ENCODE results near the gene NSD2. TPM values are rescaled to one million over a fixed set of nuclear protein-coding genes. Genes with fewer than 3 reads are reported as not detected.
A peak's percentile ranks its signal among the peaks of the same experiment; 100 is the strongest.

The NSD2 gene
- total RNA-seq, 6 experiments from 2014 or later, result 65.2 to 121 (median 109) TPM

DNA sequence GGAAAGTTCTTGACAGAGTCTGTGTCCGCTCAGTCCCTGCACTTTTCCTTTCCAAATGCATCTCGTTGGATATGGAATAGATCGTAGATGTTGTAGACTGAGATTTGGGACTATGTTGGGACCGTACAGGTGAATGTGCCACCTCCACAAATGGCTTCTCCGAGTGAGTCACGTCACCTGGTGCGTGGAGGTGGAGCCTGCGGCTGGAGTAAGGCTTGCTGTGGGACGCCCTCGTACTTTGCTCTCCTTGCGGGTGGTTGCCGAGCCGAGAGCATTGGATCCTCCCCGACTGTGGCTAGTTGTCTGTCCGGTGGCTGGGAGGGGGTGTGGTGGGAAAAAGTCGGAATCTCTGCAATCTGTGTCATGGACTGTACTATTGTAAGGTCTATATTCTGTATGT, 77.0 kb downstream of the NSD2 start:
- no peak for DNase-seq
- Mint-ChIP-seq H3K36me3 (ENCODE audit: low read depth) (peaks cover 10% of the 10 kb centered on the region; the same call in 1 of the 2 replicates), H3K4me1 (ENCODE audit: low read depth) (no peaks in the 10 kb centered on the region), H3K27ac (no peak overlapping the region), H3K27me3 (ENCODE audit: insufficient read depth) (no peaks in the 10 kb centered on the region), H3K9me3 (no peaks in the 10 kb centered on the region), H3K4me3 (no peak overlapping the region)
- no peak for TF ChIP-seq CTCF (IDR thresholded peaks at IDR 0.05)

DNA sequence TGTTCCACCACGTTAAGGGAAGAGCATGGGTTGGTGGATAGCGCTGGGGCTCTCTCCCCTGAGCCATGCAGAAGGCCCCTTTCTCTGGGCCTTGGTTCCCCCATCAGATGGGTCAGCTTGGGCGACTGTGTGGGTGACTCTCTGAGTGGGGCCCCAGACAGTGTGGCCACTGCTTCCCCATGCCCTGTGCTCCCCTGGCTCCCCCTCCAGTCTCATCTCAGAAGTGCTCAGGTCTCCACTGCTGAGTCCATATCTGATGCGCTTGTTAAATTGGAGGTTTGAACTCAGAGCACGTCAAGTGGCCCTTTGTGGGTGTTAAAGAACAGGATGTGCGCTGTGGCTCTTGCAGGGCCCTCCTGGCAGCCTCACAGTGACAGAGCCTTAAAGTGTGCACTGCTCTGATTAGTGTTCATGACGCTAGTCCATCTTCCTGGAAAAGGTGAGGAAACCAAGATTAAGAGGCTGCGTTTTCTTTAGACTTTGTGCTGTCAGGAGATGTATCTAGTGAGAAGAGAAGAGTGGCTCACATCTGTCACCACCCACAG, 77.8 kb downstream of the NSD2 start:
- DNase-seq, result no peak
- Mint-ChIP-seq H3K27ac (no peak overlapping the region), H3K27me3 (ENCODE audit: insufficient read depth) (no peaks in the 10 kb centered on the region), H3K9me3 (no peaks in the 10 kb centered on the region), H3K36me3 (ENCODE audit: low read depth) (peaks cover 6% of the 10 kb centered on the region; the same call in 1 of the 2 replicates), H3K4me1 (ENCODE audit: low read depth) (no peaks in the 10 kb centered on the region), H3K4me3 (no peak overlapping the region)
- TF ChIP-seq CTCF (IDR thresholded peaks at IDR 0.05), result 0 out of 2 replicates have a peak, but pooled peaks have one; percentile 8

GRCh38 chr4:1950369-1950768, 79.2 kb downstream of the NSD2 start:
- Mint-ChIP-seq H3K36me3 (ENCODE audit: low read depth) (no peaks in the 10 kb centered on the region; the same call in 1 of the 2 replicates), H3K9me3 (no peaks in the 10 kb centered on the region), H3K27ac (no peak overlapping the region), H3K27me3 (ENCODE audit: insufficient read depth) (peaks cover 3% of the 10 kb centered on the region), H3K4me1 (ENCODE audit: low read depth) (no peaks in the 10 kb centered on the region), H3K4me3 (no peak overlapping the region)
- DNase-seq, result no peak
- no peak for TF ChIP-seq CTCF (IDR thresholded peaks at IDR 0.05)

GRCh38 chr4:1952058-1952700, 81.0 kb downstream of the NSD2 start:
- no peak overlapping the region for H3K27ac Mint-ChIP-seq
- no peaks in the 10 kb centered on the region for H3K4me1 Mint-ChIP-seq (ENCODE audit: low read depth)
- H3K4me3 Mint-ChIP-seq, result no peak overlapping the region
- TF ChIP-seq CTCF (IDR thresholded peaks at IDR 0.05), result no peak
- H3K9me3 Mint-ChIP-seq, result no peaks in the 10 kb centered on the region
- peaks cover 3% of the 10 kb centered on the region for H3K27me3 Mint-ChIP-seq (ENCODE audit: insufficient read depth)
- peaks cover 4% of the 10 kb centered on the region; the same call in 1 of the 2 replicates for H3K36me3 Mint-ChIP-seq (ENCODE audit: low read depth)
- DNase-seq, result no peak

DNA sequence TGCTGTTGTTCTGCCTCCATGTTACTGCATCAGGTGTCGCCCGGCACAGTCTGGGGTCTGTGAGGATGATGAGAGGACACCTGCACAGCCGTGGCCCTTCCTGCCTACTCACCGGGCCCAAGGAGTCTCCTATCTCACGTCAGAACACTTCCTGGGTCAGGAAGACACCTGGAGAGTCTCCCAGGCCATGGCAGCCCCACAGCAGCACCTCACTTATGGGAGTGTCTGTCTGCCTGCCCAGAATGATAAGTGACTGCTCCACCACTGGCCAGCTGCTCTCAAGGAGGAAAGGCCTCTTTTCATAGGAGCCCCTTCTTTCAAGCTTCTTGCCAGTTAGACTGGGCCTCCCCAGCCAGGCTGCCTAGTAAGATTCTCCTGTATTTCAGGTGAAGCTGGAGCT, 81.5 kb downstream of the NSD2 start:
- no peak overlapping the region for H3K4me3 Mint-ChIP-seq
- no peaks in the 10 kb centered on the region for H3K4me1 Mint-ChIP-seq (ENCODE audit: low read depth)
- no peak for DNase-seq
- no peaks in the 10 kb centered on the region for H3K9me3 Mint-ChIP-seq
- no peak overlapping the region for H3K27ac Mint-ChIP-seq
- H3K36me3 Mint-ChIP-seq (ENCODE audit: low read depth), result peaks cover 5% of the 10 kb centered on the region; the same call in 1 of the 2 replicates
- no peak for TF ChIP-seq CTCF (IDR thresholded peaks at IDR 0.05)
- peaks cover 3% of the 10 kb centered on the region for H3K27me3 Mint-ChIP-seq (ENCODE audit: insufficient read depth)

All from HFFc6 (cell line).